Trophoblast cell (in vitro differentiated cells and primary cell): ENCODE measurements around the gene PKMYT1.

Source experiments
- DNase-seq, 2 donors: peaks; one replicate each; pipeline ENCODE4 v3.0.0-alpha.2; 2016
- H2AFZ ChIP-seq: 2 replicates; pipeline ENCODE4 v1.6.1; 2013; ENCODE audit warnings: low read length, moderate library complexity, mild to moderate bottlenecking; ENCODE audit not compliant: insufficient read depth, poor library complexity
- H2AK5ac ChIP-seq: 2 replicates; pipeline ENCODE4 v1.6.1; 2013; ENCODE audit warnings: mild to moderate bottlenecking, low read length
- H2BK120ac ChIP-seq: 2 replicates; pipeline ENCODE4 v1.6.1; 2013; ENCODE audit warnings: low read length, mild to moderate bottlenecking, moderate library complexity; ENCODE audit not compliant: insufficient read depth, poor library complexity
- H2BK12ac ChIP-seq: 2 replicates; pipeline ENCODE4 v1.6.1; 2013; ENCODE audit warnings: mild to moderate bottlenecking, low read length, moderate library complexity
- H2BK5ac ChIP-seq: 2 replicates; pipeline ENCODE4 v1.6.1; 2013; ENCODE audit warnings: low read length, low read depth, moderate library complexity, mild to moderate bottlenecking; ENCODE audit not compliant: poor library complexity
- H3K14ac ChIP-seq: 2 replicates; pipeline ENCODE4 v1.6.1; 2013; ENCODE audit warnings: mild to moderate bottlenecking, low read length
- H3K18ac ChIP-seq: 2 replicates; pipeline ENCODE4 v1.6.1; 2013; ENCODE audit warnings: mild to moderate bottlenecking, low read length
- H3K23ac ChIP-seq: 2 replicates; pipeline ENCODE4 v1.6.1; 2013; ENCODE audit warnings: low read length
- H3K27ac ChIP-seq: 2 replicates; pipeline ENCODE4 v1.5.1; 2013; ENCODE audit warnings: low read depth, mild to moderate bottlenecking, inconsistent platforms, low read length, moderate library complexity
- H3K27me3 ChIP-seq: 2 replicates; pipeline ENCODE4 v1.6.1; 2013; ENCODE audit warnings: inconsistent platforms, mild to moderate bottlenecking, low read length, moderate library complexity; ENCODE audit not compliant: insufficient read depth
- H3K36me3 ChIP-seq, 2 experiments: 1 replicate in 1 of 2; 2 replicates in 1 of 2; pipeline ENCODE4 v1.6.1; 2013; ENCODE audit warnings: low read length in 2 of 2, mild to moderate bottlenecking in 2 of 2, moderate library complexity in 1 of 2; ENCODE audit not compliant: insufficient read depth in 2 of 2, control insufficient read depth in 1 of 2
- H3K4ac ChIP-seq: 2 replicates; pipeline ENCODE4 v1.6.1; 2013; ENCODE audit warnings: low read depth, mild to moderate bottlenecking, low read length, moderate library complexity
- H3K4me1 ChIP-seq, 2 experiments: 1 replicate in 1 of 2; 2 replicates in 1 of 2; pipeline ENCODE4 v1.6.1; 2013; ENCODE audit warnings: low read length in 2 of 2, mild to moderate bottlenecking in 2 of 2, moderate library complexity in 1 of 2; ENCODE audit not compliant: insufficient read depth in 2 of 2, control insufficient read depth in 1 of 2
- H3K4me2 ChIP-seq: 2 replicates; pipeline ENCODE4 v1.6.1; 2013; ENCODE audit warnings: inconsistent platforms, mild to moderate bottlenecking, low read length, moderate library complexity
- H3K4me3 ChIP-seq: 2 replicates; pipeline ENCODE4 v1.5.1; 2013; ENCODE audit warnings: mild to moderate bottlenecking, low read depth, low read length, inconsistent platforms
- H3K79me1 ChIP-seq: one replicate; pipeline ENCODE4 v1.6.1; 2013; ENCODE audit warnings: low read length
- H3K79me2 ChIP-seq: 2 replicates; pipeline ENCODE4 v1.6.1; 2013; ENCODE audit warnings: low read length, mild to moderate bottlenecking; ENCODE audit not compliant: control insufficient read depth, insufficient read depth, poor library complexity
- H3K9ac ChIP-seq: 2 replicates; pipeline ENCODE4 v1.6.1; 2013; ENCODE audit warnings: mild to moderate bottlenecking, low read length
- H3K9me3 ChIP-seq: 2 replicates; pipeline ENCODE4 v1.6.1; 2013; ENCODE audit warnings: low read depth, mild to moderate bottlenecking, control low read depth, inconsistent platforms, low read length; ENCODE audit not compliant: insufficient read depth
- H4K12ac ChIP-seq: 2 replicates; pipeline ENCODE4 v1.6.1; 2013; ENCODE audit warnings: low read depth, mild to moderate bottlenecking, low read length, moderate library complexity
- H4K8ac ChIP-seq: 2 replicates; pipeline ENCODE4 v1.6.1; 2013; ENCODE audit warnings: low read depth, mild to moderate bottlenecking, low read length, moderate library complexity
- H4K91ac ChIP-seq: one replicate; pipeline ENCODE4 v1.6.1; 2013; ENCODE audit warnings: low read depth, mild to moderate bottlenecking, low read length, moderate library complexity
- WGBS: extraction: QIAGEN DNeasy Blood & Tissue Kit; methylation state at CpG from one replicate; pipeline ENCODE4 v1.1.7; 2013; ENCODE audit warnings: missing lambda C conversion rate; ENCODE audit not compliant: insufficient read length, insufficient coverage; ENCODE audit errors: extremely low coverage; 5-methylcytosine and 5-hydroxymethylcytosine counted together

The PKMYT1 gene

GRCh38 chr16:3020604-3021448, 40.6 kb upstream of the PKMYT1 start:
- Histone ChIP-seq H4K91ac (peak overlapping the region; percentile 98), H3K23ac (no peak overlapping the region), H3K79me2 (peaks cover 41% of the 10 kb centered on the region), H2BK120ac (peak overlapping the region; percentile 93), H3K4me3 (peak overlapping the region; percentile 92), H3K4me1 (peaks cover 17 to 24% of the 10 kb centered on the region in 2 experiments), H2BK12ac (no peak overlapping the region), H3K27ac (peak overlapping the region; percentile 100), H3K9ac (peak overlapping the region; percentile 99), H3K9me3 (peaks cover under 1% of the 10 kb centered on the region), H3K27me3 (no peaks in the 10 kb centered on the region), H4K8ac (peak overlapping the region; percentile 75), H3K4me2 (peak overlapping the region; percentile 80), H4K12ac (peak overlapping the region; percentile 63), H3K4ac (peak overlapping the region; percentile 95), H2AK5ac (peak overlapping the region; percentile 92), H2BK5ac (peak overlapping the region; percentile 99), H3K14ac (peak overlapping the region; percentile 91), H3K79me1 (peaks cover 48% of the 10 kb centered on the region), H3K18ac (peak overlapping the region; percentile 99), H2AFZ (peak overlapping the region; percentile 59), H3K36me3 (peaks cover 18 to 24% of the 10 kb centered on the region in 2 experiments)
- peak; percentile 64 to 68 for DNase-seq
- WGBS: no CpG with 5 or more reads among the region's 57 CpGs

- Histone ChIP-seq H3K4me1 (peaks cover 17 to 27% of the 10 kb centered on the region in 2 experiments), H3K36me3 (peaks cover 21 to 24% of the 10 kb centered on the region in 2 experiments), H2AK5ac (peak within 1 kb of the TSS; percentile 92), H4K8ac (peak within 1 kb of the TSS; percentile 75), H3K9ac (peak within 1 kb of the TSS; percentile 99), H2BK12ac (peak within 1 kb of the TSS; percentile 85), H2BK120ac (peak within 1 kb of the TSS; percentile 93), H3K23ac (no peak within 1 kb of the TSS), H3K9me3 (peaks cover 3% of the 10 kb centered on the region), H3K4ac (peak within 1 kb of the TSS; percentile 95), H3K14ac (peak within 1 kb of the TSS; percentile 91), H3K79me1 (peaks cover 48% of the 10 kb centered on the region), H2BK5ac (peak within 1 kb of the TSS; percentile 99), H3K4me3 (peak within 1 kb of the TSS; percentile 92), H3K18ac (peak within 1 kb of the TSS; percentile 99), H4K91ac (peak within 1 kb of the TSS; percentile 98), H3K27me3 (no peaks in the 10 kb centered on the region), H3K4me2 (peak within 1 kb of the TSS; percentile 84), H3K79me2 (peaks cover 42% of the 10 kb centered on the region), H4K12ac (peak within 1 kb of the TSS; percentile 63), H3K27ac (peak within 1 kb of the TSS; percentile 100), H2AFZ (peak within 1 kb of the TSS; percentile 59)
- peak; percentile 77 to 88 for DNase-seq
- no CpG with 5 or more reads among the region's 49 CpGs for WGBS
These were observed 40.0 kb upstream of the PKMYT1 start, which contains the start of gene TNFRSF12A for GRCh38 chr16:3020247-3020603. TSS of gene TNFRSF12A (plus strand) at chr16:3020368. CDS start at chr16:3020398, 30 bp downstream.

- Histone ChIP-seq H3K79me1 (peaks cover 48% of the 10 kb centered on the region), H3K4me2 (peak overlapping the region; percentile 84), H2AK5ac (peak overlapping the region; percentile 49), H4K91ac (peak overlapping the region; percentile 39), H3K4ac (peak overlapping the region; percentile 82), H3K23ac (no peak overlapping the region), H4K12ac (no peak overlapping the region), H4K8ac (peak overlapping the region; percentile 61), H2BK12ac (peak overlapping the region; percentile 85), H3K36me3 (peaks cover 25 to 29% of the 10 kb centered on the region in 2 experiments), H2BK120ac (peak overlapping the region; percentile 35), H3K14ac (no peak overlapping the region), H3K27me3 (no peaks in the 10 kb centered on the region), H3K4me3 (peak overlapping the region; percentile 52), H2BK5ac (peak overlapping the region; percentile 29), H3K9me3 (peaks cover 3% of the 10 kb centered on the region), H3K79me2 (peaks cover 42% of the 10 kb centered on the region), H3K9ac (peak overlapping the region; percentile 71), H3K18ac (no peak overlapping the region), H2AFZ (peak overlapping the region; percentile 47), H3K27ac (no peak overlapping the region), H3K4me1 (peaks cover 18 to 29% of the 10 kb centered on the region in 2 experiments)
- no peak for DNase-seq
- WGBS: no CpG with 5 or more reads among the region's 40 CpGs
These were observed 39.5 kb upstream of the PKMYT1 start for GRCh38 chr16:3019594-3020246.

GRCh38 chr16:3017794-3018506, 37.7 kb upstream of the PKMYT1 start, which contains the start of gene CLDN6:
TSS of gene CLDN6 (minus strand) at chr16:3018183. CDS start at chr16:3016021, 2,162 bp downstream.
- peak within 1 kb of the TSS; percentile 97 for H4K91ac ChIP-seq
- H3K4ac ChIP-seq: peak within 1 kb of the TSS; percentile 98
- peak within 1 kb of the TSS; percentile 42 for H2BK12ac ChIP-seq
- peaks cover 31 to 36% of the 10 kb centered on the region in 2 experiments for H3K36me3 ChIP-seq
- H3K4me3 ChIP-seq: peak within 1 kb of the TSS; percentile 98
- peaks cover 28 to 40% of the 10 kb centered on the region in 2 experiments for H3K4me1 ChIP-seq
- WGBS: no CpG with 5 or more reads among the region's 52 CpGs
- H3K27ac ChIP-seq: peak within 1 kb of the TSS; percentile 87
- peak within 1 kb of the TSS; percentile 97 for H3K14ac ChIP-seq
- H2AK5ac ChIP-seq: peak within 1 kb of the TSS; percentile 98
- no peak within 1 kb of the TSS for H3K23ac ChIP-seq
- no peaks in the 10 kb centered on the region for H3K27me3 ChIP-seq
- peak within 1 kb of the TSS; percentile 89 for H4K12ac ChIP-seq
- H2AFZ ChIP-seq: peak within 1 kb of the TSS; percentile 61
- DNase-seq: peak in 1 of 2 donors; percentile 20
- peak within 1 kb of the TSS; percentile 87 for H3K9ac ChIP-seq
- H3K79me2 ChIP-seq: peaks cover 36% of the 10 kb centered on the region
- peak within 1 kb of the TSS; percentile 90 for H4K8ac ChIP-seq
- H3K79me1 ChIP-seq: peaks cover 38% of the 10 kb centered on the region
- peak within 1 kb of the TSS; percentile 99 for H2BK5ac ChIP-seq
- peak within 1 kb of the TSS; percentile 66 for H3K4me2 ChIP-seq
- H2BK120ac ChIP-seq: peak within 1 kb of the TSS; percentile 98
- H3K18ac ChIP-seq: peak within 1 kb of the TSS; percentile 99
- H3K9me3 ChIP-seq: peaks cover 3% of the 10 kb centered on the region
